Esophagus squamous epithelium (tissue), 4 donors: ENCODE data around the gene MMP14.

Experiments used
- CTCF ChIP-seq, 6 experiments: fragments of 450-650 bp in 4 of 6; fragments of 200-600 bp in 2 of 6; sonication (generic) in 2 of 6; IDR thresholded peaks; one replicate each; pipeline ENCODE4 v1.5.1; 2016 to 2019; ENCODE audit warnings: antibody characterized with exemption in 6 of 6, mild to moderate bottlenecking in 4 of 6, moderate library complexity in 4 of 6
- POLR2A ChIP-seq, 4 donors: fragments of 450-650 bp; IDR thresholded peaks; one replicate each; pipeline ENCODE4 v1.6.1; 2017; ENCODE audit warnings: antibody characterized with exemption in 4 of 4, mild to moderate bottlenecking in 4 of 4, moderate library complexity in 3 of 4

GRCh38 chr14:22890416-22890815 lies 54.0 kb downstream of the MMP14 start:
- no peak for TF ChIP-seq CTCF (IDR thresholded peaks at IDR 0.05)
- TF ChIP-seq POLR2A (IDR thresholded peaks at IDR 0.05): no peak
